GM18517 (cell line): ENCODE measurements around the gene SLC34A3.

ENCODE experiments used
- ATAC-seq: cut with Tn5 transposase; IDR thresholded peaks from one replicate; pipeline ENCODE4 v1.9.1; 2021; ENCODE audit warnings: mild to moderate bottlenecking, moderate library complexity; ENCODE audit not compliant: unreplicated experiment

Gene SLC34A3

GRCh38 chr9:137275203-137275587 is 44.5 kb downstream of the SLC34A3 start:
- no peak for ATAC-seq

GRCh38 chr9:137275588-137276472 is 45.1 kb downstream of the SLC34A3 start:
- no peak for ATAC-seq

GRCh38 chr9:137276473-137277328 is 46.0 kb downstream of the SLC34A3 start:
- ATAC-seq: no peak

- peak; percentile 73 for ATAC-seq
These were observed 46.8 kb downstream of the SLC34A3 start, which contains the start of gene TOR4A for GRCh38 chr9:137277329-137278041. TSS of gene TOR4A (plus strand) at chr9:137277726. CDS start at chr9:137278690, 964 bp downstream.

- no peak for ATAC-seq
These were observed 47.5 kb downstream of the SLC34A3 start for GRCh38 chr9:137278061-137278701.

- ATAC-seq: no peak
These were observed 48.3 kb downstream of the SLC34A3 start for GRCh38 chr9:137278721-137279711.

- no peak for ATAC-seq
These were observed 49.2 kb downstream of the SLC34A3 start for GRCh38 chr9:137279741-137280473.

- no peak for ATAC-seq
These were observed 50.0 kb downstream of the SLC34A3 start for GRCh38 chr9:137280474-137281344.

GRCh38 chr9:137281345-137282116 is 50.8 kb downstream of the SLC34A3 start:
- ATAC-seq: no peak
